C4-2B (cell line): Measurements from ENCODE around the gene CERS1.

Experiments used
- H3K27ac ChIP-seq: fragments of 450-650 bp; 2 replicates; pipeline ENCODE4 v1.5.1; 2017
- CTCF ChIP-seq: fragments of 450-650 bp; conservative IDR thresholded peaks from 2 replicates; pipeline ENCODE4 v1.5.1; 2017; ENCODE audit warnings: mild to moderate bottlenecking
- ZFX ChIP-seq: fragments of 450-650 bp; IDR thresholded peaks from 2 replicates; pipeline ENCODE4 v1.6.1; 2017

Gene CERS1

GRCh38 chr19:18900700-18901481 lies 4.9 kb upstream of the CERS1 start:
- TF ChIP-seq CTCF (no peak), ZFX (no peak)
- H3K27ac ChIP-seq = no peak overlapping the region

DNA sequence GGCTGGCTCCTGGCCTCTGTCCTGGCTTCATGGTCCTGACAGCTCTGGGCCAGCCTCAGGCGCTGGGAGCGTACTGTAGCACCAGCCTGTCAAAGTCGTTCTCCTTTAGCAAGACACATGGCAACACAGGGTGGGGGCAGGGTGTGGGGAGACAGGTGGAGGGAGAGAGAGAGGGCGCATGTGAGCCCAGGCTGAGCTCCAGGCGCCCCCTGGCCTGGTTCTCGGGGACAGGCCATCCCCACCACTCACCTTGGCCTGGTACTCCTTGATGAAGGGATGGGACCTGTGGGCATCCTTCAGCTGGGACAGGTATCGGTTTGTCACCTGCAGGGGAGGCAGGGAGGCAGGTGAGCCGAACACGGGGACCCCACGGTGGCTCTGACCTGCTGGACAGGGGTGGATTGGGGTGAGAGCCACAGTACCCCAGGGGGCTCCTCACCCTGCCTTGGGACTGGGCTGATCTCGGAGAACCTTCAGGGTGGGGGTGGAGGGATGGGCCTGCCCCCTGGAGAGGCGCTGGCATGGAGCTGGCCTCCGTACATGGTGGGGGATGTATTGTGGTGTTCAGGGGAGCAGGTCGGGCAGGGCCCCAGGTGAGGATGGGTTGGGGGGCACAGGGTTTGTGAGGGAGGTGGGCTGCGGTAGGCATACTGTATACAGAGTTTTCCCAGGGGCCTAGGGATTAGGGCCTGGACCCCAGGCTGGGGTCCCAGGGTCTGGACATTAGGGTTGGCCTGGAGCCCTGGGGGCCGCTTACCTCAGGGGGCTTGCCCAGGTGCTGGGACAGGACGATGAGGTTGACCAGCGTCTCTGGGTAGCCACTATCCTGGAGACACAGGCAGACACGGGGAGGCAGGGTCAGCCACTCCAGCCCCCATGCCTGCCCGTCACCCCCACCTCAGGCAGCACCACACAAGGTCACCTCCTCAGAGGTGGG lies 3.9 kb upstream of the CERS1 start:
- H3K27ac ChIP-seq = no peak overlapping the region

DNA sequence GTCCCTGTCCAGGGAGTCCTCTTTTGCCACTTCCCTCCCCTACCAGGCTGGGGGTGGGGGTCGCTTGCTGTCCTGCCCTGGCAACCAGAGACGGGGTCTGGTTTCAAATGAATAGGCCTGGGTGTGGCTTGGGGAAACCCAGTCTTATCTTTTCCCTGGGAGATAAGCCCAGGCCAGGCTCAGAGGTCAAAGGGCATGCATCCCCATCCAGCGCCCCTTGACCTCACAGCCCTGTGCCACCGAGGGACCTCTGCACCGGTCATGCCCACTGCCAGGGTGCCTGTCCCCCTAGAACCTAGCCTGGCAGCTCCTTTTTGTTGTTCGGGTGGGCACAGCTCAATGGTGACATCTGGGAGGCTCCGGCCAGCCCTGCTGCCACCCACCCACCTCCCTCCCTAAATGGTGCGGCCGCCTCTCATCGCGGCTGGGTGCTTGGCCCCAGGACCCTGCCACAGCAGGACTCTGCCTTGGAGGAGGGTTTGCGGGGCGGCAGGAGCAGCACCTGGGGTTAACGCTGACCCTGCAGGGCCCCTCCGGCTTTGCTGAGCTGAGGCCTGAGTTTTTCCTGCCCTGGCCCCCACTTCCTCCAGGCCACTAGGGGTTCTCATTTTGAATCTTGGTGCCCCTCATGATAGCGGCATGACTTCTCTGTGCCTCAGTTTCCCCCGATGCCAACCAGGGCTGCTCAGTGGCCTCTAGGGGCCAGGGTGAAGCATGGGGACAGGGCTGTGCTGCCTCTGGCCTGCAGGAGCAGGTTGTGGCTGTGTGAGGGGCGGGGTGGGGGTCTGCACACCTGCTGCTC lies 2.9 kb upstream of the CERS1 start:
- TF ChIP-seq CTCF (no peak), ZFX (no peak)
- no peak overlapping the region for H3K27ac ChIP-seq

More for the DNA sequence above, 3.9 kb upstream of the CERS1 start:
- TF ChIP-seq CTCF (no peak), ZFX (no peak)

GRCh38 chr19:18898081-18898606 lies 2.2 kb upstream of the CERS1 start:
- TF ChIP-seq ZFX (no peak), CTCF (no peak)
- no peak overlapping the region for H3K27ac ChIP-seq

- H3K27ac ChIP-seq = no peak overlapping the region
- TF ChIP-seq CTCF = no peak
- no peak for TF ChIP-seq ZFX
These were observed 1.4 kb upstream of the CERS1 start for GRCh38 chr19:18897094-18898029.

- TF ChIP-seq ZFX (no peak), CTCF (no peak)
- H3K27ac ChIP-seq = no peak overlapping the region
These were observed 473 bp upstream of the CERS1 start for GRCh38 chr19:18896421-18896841.
